Fibroblast of skin of abdomen (primary cell): ENCODE measurements around the gene MAGEA12.
"Not testable (repeated sequence)": the region's sequence is repeated elsewhere in the genome, so short reads cannot be mapped to it uniquely, and the experiment has no call there.

Experiments
- DNase-seq: peaks from one replicate; pipeline ENCODE4 v3.0.0-alpha.2; 2013

Gene MAGEA12

GRCh38 chrX:152766562-152766961 lies 33.0 kb downstream of the MAGEA12 start:
- DNase-seq, result not testable (repeated sequence)

DNA sequence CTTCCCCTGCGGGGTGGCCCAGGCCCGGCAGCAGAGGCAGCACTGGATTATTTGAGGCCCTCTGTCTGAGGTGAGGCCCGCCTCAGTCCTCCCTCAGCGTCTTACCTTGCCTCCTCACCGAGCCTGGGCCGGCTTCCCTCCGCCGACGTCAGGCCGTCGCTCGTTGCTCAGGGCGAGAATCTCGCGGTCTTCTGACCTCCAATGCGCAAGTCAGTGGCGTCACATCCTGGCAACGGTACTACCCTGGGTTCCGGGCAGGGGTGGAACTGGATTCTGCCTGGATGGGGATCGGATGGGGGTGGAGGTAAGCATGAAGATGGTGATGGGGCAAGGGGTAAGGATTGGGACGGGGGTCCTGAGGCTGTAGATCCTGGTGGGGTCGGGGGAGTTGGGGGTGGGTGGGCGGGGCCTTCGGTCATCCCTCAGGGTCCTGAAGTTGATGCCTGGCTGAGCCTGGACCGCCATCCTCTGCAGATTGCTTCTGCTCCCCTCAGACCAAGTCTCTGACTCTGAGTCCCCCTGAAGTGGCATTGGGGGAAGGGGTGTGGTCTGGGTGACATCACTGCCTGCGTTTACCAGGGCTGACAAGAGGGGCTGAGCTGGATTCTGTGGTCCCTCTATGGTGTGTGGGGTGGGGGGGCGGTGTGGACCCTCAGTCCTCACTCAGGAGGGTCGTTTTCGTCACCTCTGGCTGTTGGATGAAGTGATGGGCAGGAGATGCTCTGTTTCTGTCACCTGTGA lies 36.2 kb downstream of the MAGEA12 start, which contains the start of gene MAGEA6:
Gene MAGEA6 (minus strand): TSS at position 141 of the 741 bp plus-strand sequence. CDS start 2,039 bp downstream, outside the sequence.
- not testable (repeated sequence) for DNase-seq

GRCh38 chrX:152787062-152787461 lies 53.5 kb downstream of the MAGEA12 start:
- not testable (repeated sequence) for DNase-seq
